VCaP (cell line): ENCODE measurements around the gene UBE2S.

Experiments used
- H3K27ac ChIP-seq: fragments of 450-650 bp; 2 replicates; pipeline ENCODE4 v1.5.1; 2017
- TF ChIP-seq, protein P1 (sequence below): fragments of 450-650 bp; conservative IDR thresholded peaks from 2 replicates; pipeline ENCODE4 v1.5.1; 2017; ENCODE audit warnings: mild to moderate bottlenecking, moderate library complexity

UBE2S gene

DNA sequence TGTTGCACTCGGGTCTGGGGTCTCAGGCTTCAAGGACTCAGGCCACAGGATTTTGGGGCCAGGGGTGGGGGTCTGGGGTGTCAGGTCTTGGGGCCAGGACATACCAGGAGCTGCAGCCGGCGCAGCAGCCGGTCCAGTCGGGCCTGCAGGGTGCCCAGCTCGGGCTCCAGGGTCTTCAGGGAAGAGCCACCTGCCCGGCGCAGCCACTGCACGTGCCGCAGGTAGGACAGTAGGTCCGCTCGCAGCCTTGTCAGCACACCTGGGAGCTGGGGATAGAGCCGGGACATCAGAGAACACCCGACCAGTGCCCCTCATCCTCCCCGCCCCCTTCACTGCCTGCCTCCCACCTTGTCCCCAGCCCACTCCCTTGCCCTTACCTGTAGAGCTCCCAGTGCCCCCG, 39.5 kb downstream of the UBE2S start:
- TF ChIP-seq, protein P1, sequence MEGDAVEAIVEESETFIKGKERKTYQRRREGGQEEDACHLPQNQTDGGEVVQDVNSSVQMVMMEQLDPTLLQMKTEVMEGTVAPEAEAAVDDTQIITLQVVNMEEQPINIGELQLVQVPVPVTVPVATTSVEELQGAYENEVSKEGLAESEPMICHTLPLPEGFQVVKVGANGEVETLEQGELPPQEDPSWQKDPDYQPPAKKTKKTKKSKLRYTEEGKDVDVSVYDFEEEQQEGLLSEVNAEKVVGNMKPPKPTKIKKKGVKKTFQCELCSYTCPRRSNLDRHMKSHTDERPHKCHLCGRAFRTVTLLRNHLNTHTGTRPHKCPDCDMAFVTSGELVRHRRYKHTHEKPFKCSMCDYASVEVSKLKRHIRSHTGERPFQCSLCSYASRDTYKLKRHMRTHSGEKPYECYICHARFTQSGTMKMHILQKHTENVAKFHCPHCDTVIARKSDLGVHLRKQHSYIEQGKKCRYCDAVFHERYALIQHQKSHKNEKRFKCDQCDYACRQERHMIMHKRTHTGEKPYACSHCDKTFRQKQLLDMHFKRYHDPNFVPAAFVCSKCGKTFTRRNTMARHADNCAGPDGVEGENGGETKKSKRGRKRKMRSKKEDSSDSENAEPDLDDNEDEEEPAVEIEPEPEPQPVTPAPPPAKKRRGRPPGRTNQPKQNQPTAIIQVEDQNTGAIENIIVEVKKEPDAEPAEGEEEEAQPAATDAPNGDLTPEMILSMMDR, result no peak
- no peak overlapping the region for H3K27ac ChIP-seq

DNA sequence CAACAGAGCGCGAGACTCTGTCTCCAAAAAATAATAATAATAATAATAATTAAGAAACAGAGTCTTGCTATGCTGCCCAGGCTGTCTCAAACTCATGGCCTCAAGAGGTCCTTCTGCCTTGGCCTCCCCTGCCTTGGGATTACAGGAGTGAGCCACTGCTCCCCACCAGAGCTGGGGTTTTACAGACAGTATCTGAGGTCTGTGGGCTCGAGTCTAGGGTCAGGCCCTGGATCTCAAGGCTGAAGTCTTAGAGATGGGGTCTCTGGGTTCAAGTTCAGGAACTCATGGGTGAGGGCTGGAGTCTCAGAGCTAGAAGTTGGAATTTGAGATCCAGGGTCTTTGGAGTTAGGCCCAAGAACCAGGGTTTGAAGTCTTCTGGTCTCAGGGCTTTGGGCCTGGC, 40.8 kb downstream of the UBE2S start:
- TF ChIP-seq, protein P1, result no peak

DNA sequence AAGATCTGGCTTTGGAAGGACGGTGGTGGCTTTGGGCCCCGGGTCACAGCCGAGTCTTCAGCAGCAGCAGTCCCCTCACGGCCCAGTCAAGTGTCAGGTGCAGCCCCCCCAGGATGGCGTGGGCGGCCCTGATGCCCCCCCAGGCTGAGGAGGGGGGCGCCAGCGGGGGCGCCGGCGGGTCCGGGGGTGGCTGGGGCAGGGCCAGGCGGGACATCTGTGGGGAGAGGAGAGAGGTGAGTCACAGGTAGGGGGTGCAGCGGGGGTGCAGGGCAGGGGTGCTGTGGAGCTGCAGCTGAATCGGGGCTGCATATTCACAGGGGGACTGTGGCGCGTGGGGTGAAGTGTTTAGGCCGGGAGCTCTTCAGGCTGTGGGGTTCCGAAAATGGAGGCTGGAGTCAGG, 41.6 kb downstream of the UBE2S start:
- TF ChIP-seq, protein P1, result no peak

More for the DNA sequence above, 40.8 kb downstream of the UBE2S start:
- H3K27ac ChIP-seq, result no peak overlapping the region

GRCh38 chr19:55365245-55365644, 42.3 kb downstream of the UBE2S start:
- TF ChIP-seq, protein P1, result no peak
- H3K27ac ChIP-seq, result no peak overlapping the region

More for the DNA sequence above, 41.6 kb downstream of the UBE2S start:
- no peak overlapping the region for H3K27ac ChIP-seq

DNA sequence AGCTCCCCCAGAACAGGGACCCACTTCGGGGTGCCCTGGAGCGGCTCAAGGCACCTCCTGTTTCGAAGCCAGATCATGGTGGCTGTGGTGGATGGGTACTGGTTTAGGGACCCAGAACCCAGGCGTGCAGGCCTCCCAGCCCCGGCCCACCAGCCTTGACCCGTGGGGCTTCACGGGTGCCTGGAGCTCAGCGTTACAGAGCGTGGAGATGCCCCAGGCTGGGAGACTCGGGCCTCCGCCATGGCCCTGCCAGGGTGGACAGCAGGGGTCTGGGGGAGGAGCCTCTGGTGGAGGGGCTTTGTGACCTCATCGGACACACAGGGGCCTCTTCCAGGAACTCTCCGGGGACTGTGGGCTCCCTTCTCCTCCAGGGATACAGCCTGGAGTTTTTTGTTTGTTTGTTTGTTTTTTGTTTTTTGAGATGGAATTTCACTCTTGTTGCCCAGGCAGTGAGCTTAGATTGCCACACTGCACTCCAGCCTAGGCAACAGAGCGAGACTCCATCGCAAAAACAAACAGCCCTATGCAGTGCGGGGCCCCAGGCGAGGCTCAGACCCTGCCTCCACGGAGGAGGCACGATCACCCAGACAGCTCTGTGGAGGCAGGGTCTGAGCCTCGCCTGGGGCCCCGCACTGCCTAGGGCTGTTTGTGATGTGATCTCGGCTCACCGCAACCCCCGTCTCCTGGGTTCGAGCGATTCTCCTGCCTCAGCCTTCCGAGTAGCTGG, 44.4 kb downstream of the UBE2S start, which contains the start of gene GARIN5B:
Gene GARIN5B (minus strand): TSS at position 271 of the 727 bp plus-strand sequence. CDS start 194 bp downstream, at position 77.
- TF ChIP-seq, protein P1, result no peak
- H3K27ac ChIP-seq, result no peak within 1 kb of the TSS

DNA sequence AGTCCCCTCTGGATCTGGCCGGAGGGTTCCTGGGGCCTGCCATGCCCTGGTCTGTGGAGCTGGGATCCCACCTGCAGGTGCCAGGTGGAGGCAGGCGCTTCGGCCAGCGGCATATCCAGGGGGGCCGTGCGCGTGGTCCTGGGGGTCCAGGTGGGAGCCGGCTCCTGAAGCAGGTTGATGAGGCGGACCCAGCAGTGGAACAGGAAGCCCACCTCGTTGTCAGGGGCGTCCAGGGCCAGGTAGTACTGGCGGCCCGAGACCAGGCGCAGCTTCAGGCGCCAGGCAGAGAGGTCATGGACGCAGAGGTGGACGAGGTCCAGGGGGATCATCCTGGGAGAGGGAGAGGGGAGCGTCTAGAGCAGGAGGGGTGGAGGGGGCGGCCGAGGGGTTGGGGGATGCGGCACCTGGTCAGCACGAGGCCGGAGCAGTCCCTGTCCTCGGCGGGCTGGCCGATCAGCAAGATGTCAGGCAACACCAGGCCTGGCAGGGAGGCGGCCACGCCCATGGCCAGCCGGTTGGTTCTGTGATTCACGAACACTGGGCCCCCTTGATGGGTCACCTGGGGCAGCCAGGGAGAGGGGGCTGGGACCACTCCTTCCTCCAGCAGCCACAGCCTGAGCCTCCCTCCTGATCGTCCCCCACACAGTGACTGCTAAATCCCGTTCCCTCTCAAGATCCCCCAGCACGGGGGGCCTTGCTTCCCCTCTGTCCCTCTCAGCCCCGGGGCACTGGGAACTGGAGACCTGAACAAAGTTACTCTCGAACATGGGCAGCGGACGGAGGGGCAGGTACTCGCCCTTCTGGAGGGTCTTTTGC, 45.2 kb downstream of the UBE2S start:
- H3K27ac ChIP-seq, result no peak overlapping the region
- TF ChIP-seq, protein P1, result no peak

- TF ChIP-seq, protein P1, result no peak
- H3K27ac ChIP-seq, result no peak overlapping the region
Observed at GRCh38 chr19:55360902-55361301, 46.7 kb downstream of the UBE2S start.
